ENCODE results near the gene CEP112.

DNA sequence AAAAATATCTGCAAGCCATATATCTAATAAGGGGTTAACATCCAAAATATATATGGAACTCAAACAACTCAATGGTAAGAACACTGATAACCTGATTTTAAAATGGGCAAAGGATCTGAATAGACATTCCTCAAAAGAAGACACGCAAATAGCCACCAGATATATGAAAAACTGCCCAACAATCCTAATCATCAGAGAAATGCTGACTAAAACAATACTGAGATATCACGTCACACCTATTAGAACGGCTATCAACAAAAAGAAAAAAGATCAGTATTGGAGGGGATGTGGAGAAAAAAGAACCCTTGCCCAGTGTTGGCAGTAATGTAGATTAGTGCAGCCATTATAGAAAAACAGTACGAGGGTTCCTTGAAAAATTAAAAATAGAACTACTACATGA, 97.2 kb downstream of the CEP112 start:
- TF ChIP-seq CTCF (IDR thresholded peaks at IDR 0.05), result no peak
- no peak for TF ChIP-seq EZH2 (IDR thresholded peaks at IDR 0.05)
- no peak for TF ChIP-seq EZH2phosphoT487 (IDR thresholded peaks at IDR 0.05)

Measured in neural progenitor cell (in vitro differentiated cells).